ENCODE data around the gene KIAA1671.

The KIAA1671 gene

GRCh38 chr22:25149014-25149413 lies 196.5 kb downstream of the KIAA1671 start:
- DNase-seq, result no peak

- DNase-seq, result no peak
Measured at GRCh38 chr22:25153961-25154666, 201.6 kb downstream of the KIAA1671 start.

- DNase-seq, result no peak
Measured at GRCh38 chr22:25154667-25154999, 202.1 kb downstream of the KIAA1671 start.

GRCh38 chr22:25156736-25157135 lies 204.2 kb downstream of the KIAA1671 start:
- no peak for DNase-seq

GRCh38 chr22:25159028-25159427 lies 206.5 kb downstream of the KIAA1671 start:
- DNase-seq, result no peak

GRCh38 chr22:25160120-25160996 lies 207.8 kb downstream of the KIAA1671 start:
- DNase-seq, result no peak

GRCh38 chr22:25161017-25161915 lies 208.8 kb downstream of the KIAA1671 start:
- no peak for DNase-seq

GRCh38 chr22:25161916-25162530 lies 209.5 kb downstream of the KIAA1671 start:
- DNase-seq, result no peak

- DNase-seq, result no peak
Measured at GRCh38 chr22:25162561-25162960, 210.0 kb downstream of the KIAA1671 start.

- DNase-seq, result no peak
Measured at GRCh38 chr22:25165785-25166184, 213.3 kb downstream of the KIAA1671 start.

GRCh38 chr22:25166266-25167040 lies 213.9 kb downstream of the KIAA1671 start:
- no peak for DNase-seq

GRCh38 chr22:25167082-25167481 lies 214.6 kb downstream of the KIAA1671 start:
- no peak for DNase-seq

- DNase-seq, result no peak
Measured at GRCh38 chr22:25167834-25168601, 215.5 kb downstream of the KIAA1671 start.

GRCh38 chr22:25169278-25170031 lies 216.9 kb downstream of the KIAA1671 start:
- DNase-seq, result no peak

GRCh38 chr22:25170426-25170980 lies 218.0 kb downstream of the KIAA1671 start:
- DNase-seq, result no peak

- DNase-seq, result peak in 1 of 2 experiments; percentile 1
Measured at GRCh38 chr22:25172153-25172552, 219.6 kb downstream of the KIAA1671 start.

- no peak for DNase-seq
Measured at GRCh38 chr22:25174156-25174887, 221.8 kb downstream of the KIAA1671 start.

- no peak for DNase-seq
Measured at GRCh38 chr22:25174888-25175411, 222.4 kb downstream of the KIAA1671 start.

GRCh38 chr22:25176175-25176574 lies 223.7 kb downstream of the KIAA1671 start:
- no peak for DNase-seq
